HG03439 (cell line): ENCODE data around the gene MAPK6.
"Not testable (repeated sequence)": the region's sequence is repeated elsewhere in the genome, so short reads cannot be mapped to it uniquely, and the experiment has no call there.

ENCODE experiments used
- ATAC-seq: cut with Tn5 transposase; IDR thresholded peaks from one replicate; pipeline ENCODE4 v1.9.1; 2021; ENCODE audit warnings: mild to moderate bottlenecking, moderate library complexity; ENCODE audit not compliant: unreplicated experiment

Gene MAPK6

DNA sequence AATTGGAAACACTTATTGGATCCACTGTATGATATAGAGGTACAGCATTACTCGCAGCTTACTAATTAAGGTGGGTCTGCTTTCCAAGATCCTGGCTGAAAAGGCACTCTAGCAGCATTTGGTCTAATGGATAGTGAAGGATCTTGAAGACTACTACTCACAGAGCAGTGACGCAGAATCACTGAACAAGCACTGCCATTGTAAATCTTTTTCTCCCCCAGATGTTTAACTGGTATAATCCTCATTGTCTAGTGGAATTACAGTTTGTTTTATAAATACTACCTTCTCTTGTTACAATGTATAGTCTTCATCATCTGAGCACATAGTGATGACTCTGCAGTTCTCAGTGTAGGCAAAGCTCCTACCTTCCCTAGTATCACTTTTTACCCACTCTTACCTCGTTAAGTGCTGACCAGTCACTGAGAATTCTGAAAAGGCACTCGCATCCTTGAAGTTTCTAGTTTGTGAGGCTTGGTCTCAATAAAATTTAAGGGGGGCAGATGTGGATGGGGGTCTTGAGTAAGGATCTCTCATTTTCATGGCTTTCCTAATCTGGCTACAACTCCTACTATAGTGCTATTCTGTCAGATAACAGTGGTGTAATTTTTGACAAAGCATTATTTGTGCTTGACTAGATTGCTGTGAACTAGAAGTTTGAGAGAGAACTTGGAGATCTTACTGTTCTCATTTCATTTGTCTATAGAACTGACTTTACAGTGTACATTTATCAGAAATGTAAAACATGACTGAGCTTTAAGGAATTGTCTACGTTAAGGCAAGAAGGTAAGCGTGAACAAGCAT, 23.2 kb downstream of the MAPK6 start:
- ATAC-seq = no peak

- not testable (repeated sequence) for ATAC-seq
Measured at GRCh38 chr15:52045795-52046298, 26.8 kb downstream of the MAPK6 start.

- ATAC-seq = not testable (repeated sequence)
Measured at GRCh38 chr15:52046552-52046951, 27.5 kb downstream of the MAPK6 start.

DNA sequence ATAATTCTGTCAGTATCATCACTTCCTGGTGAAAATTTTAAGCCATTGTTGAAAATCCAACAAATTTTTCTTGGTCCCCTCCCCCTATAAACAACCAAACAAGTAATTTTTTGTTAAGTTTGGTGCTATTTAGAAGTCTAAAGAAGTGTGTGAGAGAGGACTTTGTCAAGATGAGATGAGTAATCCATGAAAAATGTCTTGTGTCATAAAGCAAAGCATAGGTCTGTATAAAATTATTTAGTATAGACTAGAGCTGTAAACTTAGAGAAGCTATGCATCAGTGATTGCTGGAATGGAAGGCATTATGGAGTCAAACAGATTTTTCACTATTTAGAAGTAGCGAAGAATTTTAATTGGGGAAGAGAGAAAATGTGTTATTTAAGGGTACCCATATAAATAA, 31.4 kb downstream of the MAPK6 start:
- ATAC-seq = no peak

GRCh38 chr15:52052066-52052935, 33.3 kb downstream of the MAPK6 start:
- ATAC-seq = no peak

DNA sequence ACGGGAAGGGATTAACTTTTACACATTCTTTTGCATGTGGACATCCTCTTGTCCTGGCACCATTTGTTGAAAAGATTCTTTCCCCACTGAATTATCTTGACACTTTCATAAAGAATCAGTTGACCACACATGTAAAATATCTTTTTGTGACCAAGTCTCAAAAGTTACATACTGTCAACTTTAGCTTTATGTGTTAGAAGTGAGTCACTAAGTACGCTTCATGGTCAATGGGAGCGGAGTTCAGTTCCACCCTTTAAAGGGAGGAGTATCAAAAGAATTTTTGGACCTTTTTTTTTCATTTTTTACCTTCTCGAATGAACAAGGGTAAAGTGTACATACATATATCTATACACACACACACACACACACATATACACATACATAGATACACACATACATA, 35.4 kb downstream of the MAPK6 start:
- ATAC-seq = no peak

- ATAC-seq = not testable (repeated sequence)
Measured at GRCh38 chr15:52054858-52055257, 35.8 kb downstream of the MAPK6 start.

- ATAC-seq = no peak
Measured at GRCh38 chr15:52056001-52056400, 37.0 kb downstream of the MAPK6 start.

GRCh38 chr15:52056496-52056895, 37.5 kb downstream of the MAPK6 start:
- ATAC-seq = no peak

DNA sequence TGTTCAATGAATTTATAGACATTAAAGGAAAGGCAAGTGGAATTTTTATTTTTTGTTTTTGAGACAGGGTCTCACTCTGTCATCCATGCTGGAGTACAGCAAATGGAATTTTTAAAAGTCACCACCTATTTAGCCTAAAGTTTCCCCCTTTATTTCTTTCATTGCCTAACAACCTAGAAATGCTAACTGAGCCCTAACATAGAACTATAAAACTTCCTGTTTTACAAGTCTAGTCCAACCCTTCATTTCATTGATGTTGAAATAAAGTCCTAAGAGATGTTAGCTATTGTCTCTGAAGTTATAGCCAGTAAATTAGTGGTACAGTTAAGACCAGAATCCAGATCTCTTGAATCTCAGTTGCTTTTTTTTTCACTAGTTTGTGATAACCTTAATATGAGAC, 39.0 kb downstream of the MAPK6 start:
- no peak for ATAC-seq

DNA sequence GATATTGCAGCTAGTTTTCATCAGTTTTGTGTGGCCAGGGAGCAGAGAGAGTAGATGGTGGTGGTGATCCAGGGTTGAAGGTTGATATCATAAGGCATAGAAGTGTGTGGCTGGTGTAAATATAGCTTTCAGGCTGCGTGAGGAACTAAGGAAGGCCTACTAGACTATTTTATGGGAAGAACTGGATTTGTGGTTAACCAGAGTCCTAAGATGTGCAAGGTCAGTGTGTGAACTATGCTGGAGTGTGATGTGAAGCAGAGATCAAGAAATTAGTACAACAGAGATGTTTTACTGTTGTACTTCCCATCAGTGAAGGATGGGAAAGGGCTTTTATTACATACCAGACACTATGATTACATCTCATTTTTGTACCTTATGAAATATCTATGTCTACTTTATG, 41.5 kb downstream of the MAPK6 start:
- no peak for ATAC-seq

DNA sequence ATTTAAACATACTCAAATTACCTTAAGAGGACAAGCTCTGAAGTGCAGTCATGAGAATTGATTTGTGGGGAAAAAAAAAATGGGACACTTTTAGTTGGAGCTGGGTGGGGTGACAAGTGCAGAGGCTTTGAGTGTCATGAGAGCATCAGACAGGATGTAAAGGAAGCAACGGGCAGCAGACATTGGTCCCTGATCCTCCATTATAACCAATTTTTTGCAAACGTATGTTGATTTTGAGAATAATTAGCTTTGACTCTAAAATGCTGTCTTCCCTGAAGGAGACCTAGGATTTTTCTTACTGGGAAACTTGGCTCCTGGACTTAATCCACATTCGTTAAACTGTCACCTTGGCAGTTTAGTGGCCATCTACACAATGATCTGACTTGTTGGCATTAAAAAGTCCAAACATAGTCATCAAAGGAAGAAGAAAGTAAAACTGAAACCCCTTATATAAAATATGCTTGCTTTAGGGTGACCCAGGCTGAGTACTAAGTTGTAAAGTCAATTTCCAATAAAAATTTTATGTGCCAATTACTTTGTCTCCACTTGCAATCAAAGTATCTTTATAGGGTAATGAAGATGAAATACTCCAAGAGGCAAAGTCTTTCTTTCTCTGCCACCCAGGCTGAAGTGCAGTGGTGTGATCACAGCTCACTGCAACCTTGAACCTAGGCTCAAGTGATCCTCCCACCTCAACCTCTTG, 48.0 kb downstream of the MAPK6 start:
- no peak for ATAC-seq

GRCh38 chr15:52067545-52067926, 48.5 kb downstream of the MAPK6 start:
- ATAC-seq = no peak

DNA sequence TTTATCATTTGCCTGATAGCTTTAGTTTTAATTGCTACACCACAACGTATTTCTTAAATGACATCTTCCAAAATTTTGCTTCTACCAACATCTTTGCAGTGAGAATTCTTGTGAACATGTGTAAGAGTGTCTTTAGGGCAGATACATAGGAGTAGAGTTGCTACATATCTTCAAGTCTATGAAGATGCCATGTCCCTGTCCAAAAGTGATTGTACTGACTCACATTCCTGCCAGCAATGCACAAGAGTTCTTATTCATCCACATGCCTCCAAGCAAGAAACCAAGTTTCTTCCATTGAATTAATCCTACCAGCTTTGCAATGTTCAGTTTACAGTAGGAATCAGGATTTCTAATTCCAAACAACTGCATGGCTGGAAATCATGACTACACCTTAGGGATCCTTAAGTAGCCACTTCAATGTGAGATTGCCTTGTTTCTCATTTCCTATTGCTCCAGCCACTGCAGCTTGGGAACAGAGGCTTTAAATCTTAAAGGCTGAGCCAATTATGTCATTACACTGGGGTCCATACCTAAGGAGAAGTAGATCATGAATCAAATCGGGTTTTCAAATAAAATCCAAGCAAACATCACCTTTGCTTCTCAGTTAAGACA, 49.1 kb downstream of the MAPK6 start:
- ATAC-seq = no peak

- ATAC-seq = no peak
Measured at GRCh38 chr15:52069559-52069958, 50.5 kb downstream of the MAPK6 start.

- no peak for ATAC-seq
Measured at GRCh38 chr15:52071570-52071969, 52.6 kb downstream of the MAPK6 start.

DNA sequence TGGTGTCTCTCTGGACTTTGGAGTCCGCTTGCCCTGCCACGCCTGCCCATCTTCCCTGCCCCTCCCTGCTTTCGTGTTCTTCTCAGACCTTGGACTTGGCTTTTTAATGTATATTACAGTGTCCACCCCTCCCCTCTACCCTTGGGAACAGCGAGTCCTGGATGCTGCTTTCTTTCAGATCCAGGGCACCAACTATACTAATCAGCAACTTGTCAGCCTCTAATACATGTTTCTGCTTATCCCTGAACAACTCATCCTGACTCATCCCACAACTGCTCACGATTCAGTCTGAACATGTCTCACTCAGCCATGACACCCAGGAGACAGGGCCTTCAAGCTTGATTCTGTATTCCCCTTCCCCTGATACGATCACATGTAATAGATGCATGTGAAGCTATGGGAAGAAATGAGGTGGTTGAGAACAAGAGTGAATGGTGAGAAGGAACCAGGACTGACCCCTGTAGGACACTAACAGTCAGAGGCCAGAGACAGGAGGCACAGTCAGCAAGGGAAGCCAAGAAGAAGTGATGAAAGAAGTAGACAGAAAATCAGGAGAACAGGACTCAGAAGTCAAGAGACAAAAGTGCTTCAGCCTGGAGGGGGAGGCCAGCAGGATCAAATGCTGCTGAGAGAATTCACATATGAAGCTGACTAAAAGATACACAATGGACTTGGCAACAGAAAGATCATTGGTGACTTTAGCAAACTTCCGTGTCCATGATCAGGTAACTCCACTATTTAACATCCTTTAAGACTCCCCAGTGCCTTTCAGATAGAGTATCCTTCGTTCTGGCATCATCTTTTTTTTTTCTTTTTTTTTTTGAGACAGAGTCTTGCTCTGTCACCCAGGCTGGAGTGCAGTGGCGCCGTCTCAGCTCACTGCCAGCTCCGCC, 58.1 kb downstream of the MAPK6 start:
- no peak for ATAC-seq

GRCh38 chr15:52078197-52078875, 59.3 kb downstream of the MAPK6 start:
- no peak for ATAC-seq
